Tibial artery (tissue), 4 donors: ENCODE data around the gene ENTREP3.

Source experiments
- DNase-seq, 2 donors: peaks; one replicate each; pipeline ENCODE4 v3.0.0-alpha.2; 2019
- H3K27ac ChIP-seq, 2 donors: fragments of 200-600 bp; sonication (generic) in 1 of 2; 1 replicate in 1 of 2; 2 replicates in 1 of 2; pipeline ENCODE4 v1.5.1; 2018 to 2019; ENCODE audit warnings: mild to moderate bottlenecking in 1 of 2
- H3K27me3 ChIP-seq, 2 donors: fragments of 200-600 bp; sonication (generic) in 1 of 2; one replicate each; pipeline versions ENCODE4 v1.5.1 to v1.6.0; 2016 to 2019
- H3K36me3 ChIP-seq, 3 donors: fragments of 200-600 bp; sonication (generic) in 2 of 3; one replicate each; pipeline ENCODE4 v1.5.1; 2016 to 2019; ENCODE audit warnings: mild to moderate bottlenecking in 2 of 3
- H3K4me1 ChIP-seq, 4 donors: fragments of 200-600 bp; sonication (generic) in 2 of 4; 1 replicate in 3 of 4; 2 replicates in 1 of 4; pipeline ENCODE4 v1.5.1; 2016 to 2019
- H3K4me3 ChIP-seq, 2 donors: fragments of 200-600 bp; sonication (generic) in 1 of 2; 1 replicate in 1 of 2; 2 replicates in 1 of 2; pipeline ENCODE4 v1.5.1; 2018 to 2019; ENCODE audit warnings: mild to moderate bottlenecking in 2 of 2
- H3K9me3 ChIP-seq, 3 donors: fragments of 200-600 bp; sonication (generic) in 1 of 3; one replicate each; pipeline ENCODE4 v1.5.1; 2016 to 2019
- intact Hi-C: fragments of 100-400 bp; cut with DNase I; formaldehyde crosslinking; loops from one replicate; pipeline ENCODE4 v1.15.0; 2023; ENCODE audit warnings: low total_unique reads
- TF ChIP-seq, protein P1 (sequence below), 2 experiments: fragments of 200-600 bp in 1 of 2; fragments of 450-650 bp in 1 of 2; IDR thresholded peaks; one replicate each; pipeline ENCODE4 v1.5.1; 2017 to 2019; ENCODE audit warnings: antibody characterized with exemption in 2 of 2, mild to moderate bottlenecking in 1 of 2, moderate library complexity in 1 of 2

The ENTREP3 gene

GRCh38 chr1:155284476-155284875 is 29.2 kb upstream of the ENTREP3 start:
- TF ChIP-seq, protein P1, sequence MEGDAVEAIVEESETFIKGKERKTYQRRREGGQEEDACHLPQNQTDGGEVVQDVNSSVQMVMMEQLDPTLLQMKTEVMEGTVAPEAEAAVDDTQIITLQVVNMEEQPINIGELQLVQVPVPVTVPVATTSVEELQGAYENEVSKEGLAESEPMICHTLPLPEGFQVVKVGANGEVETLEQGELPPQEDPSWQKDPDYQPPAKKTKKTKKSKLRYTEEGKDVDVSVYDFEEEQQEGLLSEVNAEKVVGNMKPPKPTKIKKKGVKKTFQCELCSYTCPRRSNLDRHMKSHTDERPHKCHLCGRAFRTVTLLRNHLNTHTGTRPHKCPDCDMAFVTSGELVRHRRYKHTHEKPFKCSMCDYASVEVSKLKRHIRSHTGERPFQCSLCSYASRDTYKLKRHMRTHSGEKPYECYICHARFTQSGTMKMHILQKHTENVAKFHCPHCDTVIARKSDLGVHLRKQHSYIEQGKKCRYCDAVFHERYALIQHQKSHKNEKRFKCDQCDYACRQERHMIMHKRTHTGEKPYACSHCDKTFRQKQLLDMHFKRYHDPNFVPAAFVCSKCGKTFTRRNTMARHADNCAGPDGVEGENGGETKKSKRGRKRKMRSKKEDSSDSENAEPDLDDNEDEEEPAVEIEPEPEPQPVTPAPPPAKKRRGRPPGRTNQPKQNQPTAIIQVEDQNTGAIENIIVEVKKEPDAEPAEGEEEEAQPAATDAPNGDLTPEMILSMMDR (IDR thresholded peaks at IDR 0.05) = no peak
- no peak overlapping the region for H3K27ac ChIP-seq
- peaks cover 0 to 5% (median 0%) of the 10 kb centered on the region in 3 donors for H3K36me3 ChIP-seq
- H3K4me3 ChIP-seq = no peak overlapping the region
- no peaks in the 10 kb centered on the region for H3K4me1 ChIP-seq
- intact Hi-C loops = no loop called here
- no peak for DNase-seq
- no peaks in the 10 kb centered on the region for H3K27me3 ChIP-seq
- H3K9me3 ChIP-seq = no peaks in the 10 kb centered on the region

DNA sequence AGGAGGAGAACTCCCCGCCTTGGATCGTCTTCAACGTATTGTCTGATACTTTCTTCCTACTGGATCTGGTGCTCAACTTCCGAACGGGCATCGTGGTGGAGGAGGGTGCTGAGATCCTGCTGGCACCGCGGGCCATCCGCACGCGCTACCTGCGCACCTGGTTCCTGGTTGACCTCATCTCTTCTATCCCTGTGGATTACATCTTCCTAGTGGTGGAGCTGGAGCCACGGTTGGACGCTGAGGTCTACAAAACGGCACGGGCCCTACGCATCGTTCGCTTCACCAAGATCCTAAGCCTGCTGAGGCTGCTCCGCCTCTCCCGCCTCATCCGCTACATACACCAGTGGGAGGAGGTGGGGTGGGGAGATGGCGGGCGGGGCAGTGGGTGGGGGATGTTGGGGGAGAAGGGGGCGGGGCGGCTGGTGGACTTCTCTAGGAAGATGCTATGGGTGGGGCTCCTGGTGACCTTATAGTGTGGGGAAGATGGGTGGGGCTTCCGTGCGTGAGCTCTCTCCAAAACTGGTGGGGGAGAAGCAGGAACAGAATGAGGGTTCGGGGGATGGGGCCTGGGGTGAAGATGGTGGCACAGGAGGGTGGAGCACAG is 27.3 kb upstream of the ENTREP3 start:
- Histone ChIP-seq H3K27ac (no peak overlapping the region), H3K4me1 (peaks cover 7 to 12% (median 9%) of the 10 kb centered on the region in 4 donors), H3K9me3 (no peaks in the 10 kb centered on the region), H3K36me3 (no peaks in the 10 kb centered on the region), H3K4me3 (no peak overlapping the region), H3K27me3 (no peaks in the 10 kb centered on the region)
- DNase-seq = no peak
- intact Hi-C loops = no loop called here
- TF ChIP-seq, protein P1 (IDR thresholded peaks at IDR 0.05) = no peak

GRCh38 chr1:155279268-155279667 is 24.0 kb upstream of the ENTREP3 start:
- DNase-seq = no peak
- Histone ChIP-seq H3K27ac (no peak overlapping the region), H3K4me1 (peaks cover 13 to 20% (median 16%) of the 10 kb centered on the region in 4 donors), H3K4me3 (no peak overlapping the region), H3K9me3 (no peaks in the 10 kb centered on the region), H3K36me3 (no peaks in the 10 kb centered on the region), H3K27me3 (no peaks in the 10 kb centered on the region)
- TF ChIP-seq, protein P1 (IDR thresholded peaks at IDR 0.05) = no peak
- intact Hi-C loops = loop anchor here (5.0 to 10.0 kb wide), 3 partner anchors 43 to 313 kb away; partner anchors contain the start of genes ASH1L and RUSC1

DNA sequence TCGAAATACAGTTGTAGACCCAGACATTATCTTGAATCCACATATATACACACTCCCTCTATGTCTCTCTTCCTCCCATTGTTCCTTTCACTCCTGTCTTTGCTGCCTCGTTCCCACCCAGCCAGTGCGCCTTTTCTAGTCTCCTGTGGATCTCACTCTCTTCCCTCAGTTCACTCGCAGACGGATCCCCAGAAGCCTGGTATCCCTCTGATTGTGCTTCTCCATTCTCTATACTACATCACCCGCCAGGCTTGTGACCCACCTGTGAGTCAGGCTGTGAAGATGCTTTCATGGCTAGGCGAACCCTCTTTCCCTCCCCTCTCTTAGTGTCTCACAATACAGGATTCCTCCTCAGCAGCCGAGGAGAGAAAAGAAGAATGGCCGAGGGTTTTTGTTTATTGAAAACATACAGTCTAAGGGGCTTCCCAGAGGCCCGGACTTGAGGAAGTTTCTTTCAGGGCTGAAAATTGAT is 23.4 kb upstream of the ENTREP3 start:
- TF ChIP-seq, protein P1 (IDR thresholded peaks at IDR 0.05) = no peak
- no peaks in the 10 kb centered on the region for H3K36me3 ChIP-seq

DNA sequence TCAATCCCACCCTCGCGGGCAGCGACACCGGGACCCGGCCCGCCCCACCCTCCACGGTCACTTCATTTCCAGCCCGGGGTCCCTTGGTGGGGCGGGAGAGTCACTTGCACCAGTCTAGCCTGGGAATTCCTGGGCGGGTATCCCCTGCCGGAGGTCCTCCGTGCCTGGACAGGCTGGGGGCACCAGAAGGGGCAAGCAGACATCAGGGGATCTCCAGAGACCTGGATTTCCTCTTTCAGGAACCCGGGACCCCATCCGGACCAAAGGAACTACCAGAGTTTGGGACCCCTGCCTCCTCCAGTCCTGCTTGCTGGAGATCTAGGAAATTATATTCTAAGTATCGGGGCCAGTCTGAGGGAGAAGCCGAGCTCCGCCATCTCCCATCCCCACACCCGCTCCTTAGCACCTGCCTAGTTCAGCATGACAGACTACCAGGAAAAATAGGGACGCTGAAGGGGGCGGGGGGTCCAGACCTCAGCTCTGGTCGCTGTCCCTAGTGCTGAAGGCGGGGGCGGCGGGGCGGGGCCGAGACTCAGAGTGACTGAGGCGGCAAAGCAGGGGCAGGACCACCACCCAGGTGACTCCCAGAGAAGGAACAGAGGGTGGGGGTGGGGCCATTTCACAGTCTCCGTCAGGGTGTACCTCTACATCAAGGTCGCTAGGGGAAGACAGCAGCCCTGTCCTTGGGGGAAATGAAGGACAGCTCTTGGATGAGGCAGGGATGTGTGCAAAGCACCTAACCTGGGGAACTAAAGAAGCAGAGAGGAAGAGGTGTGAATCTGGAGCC is 22.8 kb upstream of the ENTREP3 start:
- peak; percentile 53 to 75 for DNase-seq
- intact Hi-C loops = loop anchor here (5.0 to 10.0 kb wide), 3 partner anchors 44 to 314 kb away; partner anchors contain the start of genes ASH1L and RUSC1

More for the DNA sequence above, 23.4 kb upstream of the ENTREP3 start:
- Histone ChIP-seq H3K27ac (no peak overlapping the region), H3K4me3 (peak overlapping the region in 1 of 2 donors; percentile 77), H3K9me3 (no peaks in the 10 kb centered on the region), H3K27me3 (no peaks in the 10 kb centered on the region), H3K4me1 (peaks cover 16 to 23% (median 20%) of the 10 kb centered on the region in 4 donors)
- intact Hi-C loops = loop anchor here (5.0 to 10.0 kb wide), 3 partner anchors 44 to 314 kb away; partner anchors contain the start of genes ASH1L and RUSC1
- no peak for DNase-seq

More for the DNA sequence above, 22.8 kb upstream of the ENTREP3 start:
- Histone ChIP-seq H3K4me3 (peak overlapping the region; percentile 59 to 77), H3K27me3 (no peaks in the 10 kb centered on the region), H3K4me1 (peaks cover 17 to 24% (median 20%) of the 10 kb centered on the region in 4 donors), H3K9me3 (no peaks in the 10 kb centered on the region), H3K36me3 (no peaks in the 10 kb centered on the region), H3K27ac (peak overlapping the region; percentile 60 to 66)
- TF ChIP-seq, protein P1 (IDR thresholded peaks at IDR 0.05) = peak in 1 of 2 experiments; percentile 28
